GM12865 (cell line): ENCODE measurements around the gene C17orf58.
"Not testable (repeated sequence)": the region's sequence is repeated elsewhere in the genome, so short reads cannot be mapped to it uniquely, and the experiment has no call there.

ENCODE experiments used
- DNase-seq: peaks from one replicate; pipeline ENCODE4 v3.0.0; 2010; ENCODE audit warnings: low read depth
- H3K4me3 ChIP-seq: 2 replicates; pipeline ENCODE4 v1.5.1; 2011; ENCODE audit warnings: mild to moderate bottlenecking, low read depth, low read length, control low read depth
- CTCF ChIP-seq: IDR thresholded peaks from 2 replicates; pipeline ENCODE4 v1.5.1; 2011; ENCODE audit warnings: low read length, control low read depth, low read depth, inconsistent platforms; ENCODE audit not compliant: insufficient read depth; ENCODE audit errors: missing control alignments

The C17orf58 gene

GRCh38 chr17:67974598-67975066 lies 21.6 kb downstream of the C17orf58 start:
- no peak overlapping the region for H3K4me3 ChIP-seq
- TF ChIP-seq CTCF, result no peak
- DNase-seq, result no peak

- no peak for TF ChIP-seq CTCF
- no peak overlapping the region for H3K4me3 ChIP-seq
- DNase-seq, result no peak
Observed at GRCh38 chr17:67974185-67974584, 22.1 kb downstream of the C17orf58 start.

- TF ChIP-seq CTCF, result no peak
- no peak overlapping the region for H3K4me3 ChIP-seq
- DNase-seq, result no peak
Observed at GRCh38 chr17:67970783-67971182, 25.5 kb downstream of the C17orf58 start.

GRCh38 chr17:67963145-67963572 lies 33.1 kb downstream of the C17orf58 start:
- peak; percentile 71 for DNase-seq
- peak; percentile 60 for TF ChIP-seq CTCF

GRCh38 chr17:67962156-67962555 lies 34.1 kb downstream of the C17orf58 start:
- not testable (repeated sequence) for H3K4me3 ChIP-seq, DNase-seq

More at GRCh38 chr17:67963145-67963572, 33.1 kb downstream of the C17orf58 start:
- H3K4me3 ChIP-seq, result not testable (repeated sequence)

- H3K4me3 ChIP-seq, DNase-seq: not testable (repeated sequence)
Observed at GRCh38 chr17:67960276-67960675, 36.0 kb downstream of the C17orf58 start.

- DNase-seq, result no peak
- TF ChIP-seq CTCF, result no peak
- no peak overlapping the region for H3K4me3 ChIP-seq
Observed at GRCh38 chr17:67959510-67959909, 36.8 kb downstream of the C17orf58 start.

GRCh38 chr17:67950945-67951344 lies 45.3 kb downstream of the C17orf58 start:
- TF ChIP-seq CTCF, result no peak
- DNase-seq, result no peak
- no peak overlapping the region for H3K4me3 ChIP-seq
